Vagina (tissue), 2 donors: ENCODE measurements around the gene SIRT3.

Source experiments
- POLR2A ChIP-seq, 2 donors: fragments of 450-650 bp; IDR thresholded peaks; one replicate each; pipeline ENCODE4 v1.6.1; 2017; ENCODE audit warnings: antibody characterized with exemption in 2 of 2, mild to moderate bottlenecking in 2 of 2, moderate library complexity in 2 of 2
- POLR2AphosphoS5 ChIP-seq, 2 donors: sonication (generic); formaldehyde crosslinking; IDR thresholded peaks; one replicate each; pipeline ENCODE4 v1.9.0; 2017; ENCODE audit warnings: antibody characterized with exemption in 2 of 2, mild to moderate bottlenecking in 2 of 2, low read depth in 1 of 2; ENCODE audit not compliant: insufficient read depth in 1 of 2

DNA sequence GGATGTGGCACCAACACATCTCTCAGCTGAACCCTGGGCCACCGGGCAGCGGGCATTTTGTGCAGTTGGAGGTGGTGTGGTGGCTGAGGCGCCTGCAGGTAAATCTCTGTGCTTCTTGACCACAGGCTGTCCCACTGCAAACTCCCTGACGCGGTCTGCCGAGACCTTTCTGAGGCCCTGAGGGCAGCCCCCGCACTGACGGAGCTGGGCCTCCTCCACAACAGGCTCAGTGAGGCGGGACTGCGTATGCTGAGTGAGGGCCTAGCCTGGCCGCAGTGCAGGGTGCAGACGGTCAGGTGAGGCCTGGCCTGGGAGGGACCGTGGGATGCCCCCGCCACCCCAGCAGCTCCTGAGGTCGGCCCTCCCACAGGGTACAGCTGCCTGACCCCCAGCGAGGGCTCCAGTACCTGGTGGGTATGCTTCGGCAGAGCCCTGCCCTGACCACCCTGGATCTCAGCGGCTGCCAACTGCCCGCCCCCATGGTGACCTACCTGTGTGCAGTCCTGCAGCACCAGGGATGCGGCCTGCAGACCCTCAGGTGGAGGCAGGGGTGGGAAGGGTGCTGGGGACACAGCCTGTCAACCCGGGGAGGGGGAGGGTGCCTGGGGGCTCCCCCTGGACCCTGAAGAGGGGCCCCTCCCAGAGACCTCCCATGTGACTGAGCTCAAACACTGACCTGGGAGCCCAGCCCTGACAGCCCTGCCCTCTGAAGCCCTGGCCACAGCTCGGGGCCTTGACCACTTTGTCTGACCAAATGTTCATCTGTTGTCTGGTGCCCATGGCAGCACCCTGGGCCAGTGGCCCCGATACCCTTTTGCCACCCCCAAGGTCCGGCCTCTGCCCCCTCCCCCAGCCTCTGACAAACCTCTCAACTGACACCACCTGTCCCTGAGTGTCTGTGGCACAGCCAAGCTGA, 48.2 kb upstream of the SIRT3 start:
- TF ChIP-seq POLR2A (IDR thresholded peaks at IDR 0.05) = no peak
- no peak for TF ChIP-seq POLR2AphosphoS5 (IDR thresholded peaks at IDR 0.05; ENCODE audit: insufficient read depth in 1 of 2, low read depth in 1 of 2)
